Retinal pigment epithelial cell (primary cell): ENCODE data around the gene P2RX6.

Experiments used
- DNase-seq: peaks from one replicate; pipeline ENCODE4 v3.0.0-alpha.2; 2010; ENCODE audit warnings: low read depth
- H3K4me3 ChIP-seq: 2 replicates; pipeline ENCODE4 v1.5.1; 2011; ENCODE audit warnings: mild to moderate bottlenecking, low read length, control low read depth, moderate library complexity
- TF ChIP-seq, protein P1 (sequence below): conservative IDR thresholded peaks from 2 replicates; pipeline ENCODE4 v1.5.1; 2011; ENCODE audit warnings: low read depth, low read length, control low read depth, inconsistent platforms

Gene P2RX6

DNA sequence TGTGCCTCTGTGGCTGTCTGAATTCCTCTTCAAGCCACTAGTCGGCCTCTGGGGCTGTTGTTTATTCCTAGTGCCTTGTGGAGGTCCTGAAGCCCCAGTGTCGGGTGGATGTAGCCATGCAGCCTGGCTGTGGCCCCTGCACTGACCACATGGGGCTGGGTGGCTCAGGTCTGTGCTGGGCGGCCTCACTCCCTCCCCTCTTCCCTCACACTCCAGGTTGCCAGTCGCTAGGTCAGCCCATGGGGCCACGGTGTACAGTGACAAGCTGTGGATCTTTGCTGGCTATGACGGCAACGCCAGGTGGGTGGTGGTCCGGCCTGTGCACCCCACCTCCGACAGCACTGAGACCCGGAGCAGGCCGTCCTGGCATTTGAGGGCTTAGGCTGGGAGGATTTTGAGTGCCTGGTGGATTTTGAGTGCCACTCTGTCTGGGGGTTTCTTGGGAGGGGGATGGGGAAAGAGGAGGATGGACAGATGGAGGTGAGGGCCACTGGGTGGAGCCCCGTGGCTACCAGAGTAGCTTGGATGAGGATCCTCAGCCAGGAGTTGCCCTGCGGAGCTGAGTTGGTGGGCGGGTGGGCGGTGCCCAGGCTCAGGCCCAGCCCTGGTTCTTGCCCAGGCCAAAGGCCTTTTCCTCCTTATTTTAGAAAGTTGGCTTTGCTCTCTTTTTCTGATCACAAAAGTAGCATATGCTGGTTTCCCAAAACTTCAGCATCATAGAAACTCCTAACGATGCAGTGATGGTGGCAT, 26.2 kb upstream of the P2RX6 start:
- DNase-seq, result no peak
- TF ChIP-seq, protein P1, sequence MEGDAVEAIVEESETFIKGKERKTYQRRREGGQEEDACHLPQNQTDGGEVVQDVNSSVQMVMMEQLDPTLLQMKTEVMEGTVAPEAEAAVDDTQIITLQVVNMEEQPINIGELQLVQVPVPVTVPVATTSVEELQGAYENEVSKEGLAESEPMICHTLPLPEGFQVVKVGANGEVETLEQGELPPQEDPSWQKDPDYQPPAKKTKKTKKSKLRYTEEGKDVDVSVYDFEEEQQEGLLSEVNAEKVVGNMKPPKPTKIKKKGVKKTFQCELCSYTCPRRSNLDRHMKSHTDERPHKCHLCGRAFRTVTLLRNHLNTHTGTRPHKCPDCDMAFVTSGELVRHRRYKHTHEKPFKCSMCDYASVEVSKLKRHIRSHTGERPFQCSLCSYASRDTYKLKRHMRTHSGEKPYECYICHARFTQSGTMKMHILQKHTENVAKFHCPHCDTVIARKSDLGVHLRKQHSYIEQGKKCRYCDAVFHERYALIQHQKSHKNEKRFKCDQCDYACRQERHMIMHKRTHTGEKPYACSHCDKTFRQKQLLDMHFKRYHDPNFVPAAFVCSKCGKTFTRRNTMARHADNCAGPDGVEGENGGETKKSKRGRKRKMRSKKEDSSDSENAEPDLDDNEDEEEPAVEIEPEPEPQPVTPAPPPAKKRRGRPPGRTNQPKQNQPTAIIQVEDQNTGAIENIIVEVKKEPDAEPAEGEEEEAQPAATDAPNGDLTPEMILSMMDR, result no peak
- no peak overlapping the region for H3K4me3 ChIP-seq

DNA sequence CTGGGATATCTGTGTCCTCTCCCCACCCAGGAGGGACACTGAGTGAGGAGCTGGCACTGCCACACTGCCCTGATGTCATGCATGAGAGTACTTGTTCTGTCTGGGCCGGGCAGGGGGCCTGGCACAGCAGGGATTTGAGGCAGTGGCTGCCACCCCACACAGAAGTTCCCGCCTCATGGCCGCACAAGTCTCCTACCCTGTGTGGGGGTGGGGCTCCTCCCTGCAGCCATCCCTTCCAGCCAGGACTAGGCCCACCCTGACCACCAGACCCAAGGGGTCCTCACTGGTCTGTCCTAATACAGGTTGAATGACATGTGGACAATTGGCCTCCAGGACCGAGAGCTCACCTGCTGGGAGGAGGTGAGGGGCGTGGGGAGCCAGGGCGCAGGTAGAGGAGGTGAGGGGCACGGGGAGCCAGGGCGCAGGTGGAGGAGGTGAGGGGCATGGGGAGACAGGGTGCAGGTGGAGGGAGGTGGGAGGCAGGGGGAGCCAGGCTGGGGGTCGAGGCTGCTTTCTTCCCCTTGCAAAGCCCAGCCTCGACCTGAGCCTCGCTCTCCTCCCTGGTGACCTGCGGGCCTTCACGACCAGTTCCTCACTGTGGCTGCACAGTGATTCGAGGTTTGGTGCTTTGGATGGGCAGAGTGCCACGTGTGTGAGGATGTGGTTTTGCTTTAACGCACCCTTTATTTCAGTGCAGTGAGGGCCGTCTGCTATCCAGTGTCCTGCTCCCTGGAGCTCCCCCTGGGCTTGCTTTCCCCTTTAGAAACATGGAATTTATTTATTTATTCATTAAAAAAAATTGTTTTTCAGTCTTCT, 25.4 kb upstream of the P2RX6 start:
- TF ChIP-seq, protein P1, result no peak
- DNase-seq, result no peak
- no peak overlapping the region for H3K4me3 ChIP-seq

DNA sequence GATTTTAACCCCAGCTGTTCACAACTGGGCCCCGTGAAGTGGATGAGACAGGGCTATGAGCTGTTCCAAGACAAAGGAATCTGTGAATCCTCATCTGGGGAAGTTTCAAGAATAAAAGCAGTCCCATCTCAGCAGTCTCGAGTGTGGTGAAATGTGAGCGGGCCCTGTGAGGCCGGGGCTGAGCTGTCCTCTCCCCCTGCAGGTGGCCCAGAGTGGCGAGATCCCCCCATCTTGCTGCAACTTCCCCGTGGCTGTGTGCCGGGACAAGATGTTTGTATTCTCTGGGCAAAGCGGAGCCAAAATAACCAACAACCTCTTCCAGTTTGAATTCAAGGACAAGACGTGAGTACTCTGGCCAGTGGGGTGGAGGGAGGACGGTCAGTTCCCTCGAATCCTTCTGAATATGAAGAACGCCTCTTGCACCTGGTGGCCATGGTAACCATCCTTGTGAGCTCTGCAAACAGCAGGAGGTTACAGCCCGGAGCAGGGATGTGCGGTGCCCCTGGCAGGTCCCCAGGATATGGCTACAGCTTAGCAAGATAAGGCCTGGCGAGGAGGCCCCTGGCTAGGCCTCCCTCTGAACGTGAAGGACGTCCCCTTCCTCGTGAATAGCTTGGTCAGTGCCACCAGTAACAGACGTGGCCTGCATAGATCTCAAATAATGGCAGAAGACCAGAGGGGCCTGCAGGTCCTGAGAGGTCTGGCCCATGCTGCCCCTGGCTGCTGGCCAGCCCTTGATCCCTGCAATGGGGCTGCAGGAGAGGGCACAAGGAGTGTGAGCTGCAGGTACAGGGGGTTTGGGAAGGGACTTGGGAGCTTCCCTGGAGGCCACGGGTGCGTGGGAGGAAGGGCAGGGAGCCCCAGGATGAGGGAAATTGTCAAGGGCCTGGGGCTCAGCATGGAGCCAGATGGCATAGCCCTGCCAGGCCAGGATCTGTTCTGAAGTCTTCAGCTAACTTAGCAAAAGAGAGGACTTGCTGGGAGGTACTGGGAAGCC, 24.5 kb upstream of the P2RX6 start:
- TF ChIP-seq, protein P1, result no peak
- no peak for DNase-seq
- H3K4me3 ChIP-seq, result no peak overlapping the region

DNA sequence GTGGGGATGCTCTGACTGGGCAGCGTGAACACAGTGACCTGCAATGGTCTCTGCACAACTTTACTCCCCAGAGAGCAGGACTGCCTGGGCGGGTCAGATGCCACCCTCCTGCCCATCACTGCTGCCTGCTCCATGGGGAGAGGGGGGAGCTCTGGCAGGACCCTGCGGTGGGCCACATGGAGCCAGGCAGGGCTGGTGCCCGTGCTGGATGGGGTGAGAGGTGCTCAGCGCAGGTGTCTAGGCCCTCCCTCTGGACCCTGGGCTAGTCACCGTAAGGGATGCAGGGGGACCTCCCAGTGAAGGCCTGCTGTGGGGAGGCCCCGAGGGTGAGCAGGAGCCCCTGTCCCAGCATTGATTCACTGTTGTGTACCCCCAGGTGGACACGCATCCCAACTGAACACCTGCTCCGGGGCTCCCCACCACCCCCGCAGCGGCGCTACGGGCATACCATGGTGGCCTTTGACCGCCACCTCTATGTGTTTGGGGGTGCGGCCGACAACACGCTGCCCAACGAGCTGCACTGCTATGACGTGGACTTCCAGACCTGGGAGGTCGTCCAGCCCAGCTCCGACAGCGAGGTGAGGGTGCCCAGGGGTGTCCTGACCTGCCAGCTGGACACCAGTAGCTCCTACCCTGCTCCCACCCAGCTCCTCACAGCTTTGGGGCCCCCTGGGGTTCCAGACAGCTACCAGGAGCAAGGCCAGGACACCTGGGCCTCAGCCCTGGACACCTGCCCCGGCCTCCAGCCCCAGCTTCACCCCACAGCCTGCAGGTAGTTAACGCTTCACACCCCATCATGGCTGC, 23.5 kb upstream of the P2RX6 start:
- no peak for DNase-seq
- TF ChIP-seq, protein P1, result no peak
- no peak overlapping the region for H3K4me3 ChIP-seq

DNA sequence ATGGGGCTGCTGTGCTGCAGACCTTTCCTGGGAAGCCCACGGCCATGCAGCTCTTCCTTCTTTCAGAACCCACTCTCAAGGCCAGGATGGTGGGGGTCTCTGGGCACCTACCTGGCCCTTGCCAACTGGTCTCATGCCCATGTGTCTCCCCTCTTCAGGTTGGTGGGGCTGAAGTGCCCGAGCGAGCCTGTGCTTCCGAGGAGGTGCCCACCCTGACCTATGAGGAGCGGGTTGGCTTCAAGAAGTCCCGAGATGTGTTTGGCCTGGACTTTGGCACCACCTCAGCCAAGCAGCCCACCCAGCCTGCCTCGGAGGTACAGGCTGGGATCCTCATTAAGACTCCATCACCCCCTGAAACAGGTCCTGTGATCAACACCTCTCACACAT, 22.9 kb upstream of the P2RX6 start:
- TF ChIP-seq, protein P1, result no peak
- no peak overlapping the region for H3K4me3 ChIP-seq
- no peak for DNase-seq
